ENCODE results near the gene SORCS2.

Gene SORCS2

DNA sequence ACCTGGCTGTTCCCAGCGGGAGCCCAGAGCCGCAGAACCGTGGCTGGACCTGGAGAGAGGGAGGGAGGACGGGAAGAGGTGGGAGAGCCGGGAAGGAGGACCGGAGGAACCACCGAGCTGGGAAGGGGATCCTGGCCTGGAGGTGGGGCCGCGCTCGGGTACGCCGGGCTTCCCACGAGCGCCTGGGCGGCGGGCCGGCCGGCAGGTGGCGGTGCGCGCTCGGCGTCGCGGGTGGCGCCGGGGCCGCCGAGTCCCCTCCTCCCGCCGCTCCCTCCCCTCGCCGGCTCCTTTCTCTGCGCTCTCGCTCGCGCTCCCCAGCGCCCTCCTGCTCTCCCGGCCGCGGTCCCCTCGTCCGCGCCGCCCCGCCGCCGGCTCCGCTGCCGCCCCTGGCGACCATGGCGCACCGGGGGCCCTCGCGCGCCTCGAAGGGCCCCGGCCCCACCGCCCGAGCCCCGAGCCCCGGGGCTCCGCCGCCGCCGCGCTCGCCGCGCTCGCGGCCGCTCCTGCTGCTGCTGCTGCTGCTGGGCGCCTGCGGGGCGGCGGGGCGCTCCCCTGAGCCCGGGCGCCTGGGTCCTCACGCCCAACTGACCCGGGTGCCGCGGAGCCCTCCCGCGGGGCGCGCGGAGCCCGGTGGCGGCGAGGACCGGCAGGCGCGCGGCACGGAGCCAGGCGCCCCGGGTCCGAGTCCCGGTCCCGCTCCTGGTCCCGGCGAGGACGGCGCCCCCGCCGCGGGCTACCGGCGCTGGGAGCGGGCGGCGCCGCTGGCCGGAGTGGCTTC lies at the start of gene SORCS2:
TSS of gene SORCS2 (plus strand) at position 287 of the 778 bp plus-strand sequence.
- no peak for DNase-seq

DNA sequence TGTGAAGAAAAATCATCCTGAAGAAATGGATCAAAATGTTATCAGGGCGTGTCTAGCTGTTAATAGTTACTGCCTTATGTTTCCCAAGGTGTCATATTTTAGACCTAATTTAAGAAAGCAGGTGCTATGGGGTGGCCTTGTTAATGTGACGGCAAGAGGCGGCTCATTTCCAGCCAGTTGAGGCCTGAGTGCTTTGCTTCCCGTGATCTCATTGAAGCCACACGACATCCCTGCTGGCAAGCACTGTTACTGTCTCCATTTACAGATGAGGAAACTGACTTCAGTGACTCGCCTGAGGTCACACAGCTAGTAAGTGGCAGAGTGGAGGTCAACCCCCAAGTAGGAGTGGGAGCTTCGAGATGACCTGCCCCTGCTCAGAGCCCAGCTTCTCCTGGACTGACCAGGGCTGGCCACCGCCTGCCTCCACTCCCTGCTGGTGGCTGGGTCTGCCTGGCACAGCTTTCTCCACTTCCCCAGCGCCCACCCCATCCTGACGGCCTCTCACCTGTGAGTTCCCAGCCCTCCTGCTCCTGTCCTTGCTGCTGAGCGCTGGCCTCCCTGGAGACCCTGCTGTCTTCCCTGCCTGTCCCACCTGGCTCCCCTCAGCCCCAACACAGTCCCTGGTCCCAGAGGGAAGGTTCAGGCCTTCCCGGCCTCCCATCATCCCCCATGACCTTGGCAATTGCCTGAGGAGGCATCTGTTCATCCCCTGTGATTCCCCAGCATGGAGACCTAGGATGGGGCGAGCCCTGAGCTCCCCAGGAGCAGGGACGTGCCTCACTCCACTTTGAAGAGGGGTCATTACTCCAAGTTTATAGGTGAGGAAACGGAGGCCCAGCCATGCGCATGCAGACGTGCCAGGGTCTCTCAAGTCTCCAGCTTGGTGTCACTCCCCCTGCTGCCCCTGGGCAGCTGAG lies 47.7 kb upstream of the SORCS2 start:
- no peak for DNase-seq

DNA sequence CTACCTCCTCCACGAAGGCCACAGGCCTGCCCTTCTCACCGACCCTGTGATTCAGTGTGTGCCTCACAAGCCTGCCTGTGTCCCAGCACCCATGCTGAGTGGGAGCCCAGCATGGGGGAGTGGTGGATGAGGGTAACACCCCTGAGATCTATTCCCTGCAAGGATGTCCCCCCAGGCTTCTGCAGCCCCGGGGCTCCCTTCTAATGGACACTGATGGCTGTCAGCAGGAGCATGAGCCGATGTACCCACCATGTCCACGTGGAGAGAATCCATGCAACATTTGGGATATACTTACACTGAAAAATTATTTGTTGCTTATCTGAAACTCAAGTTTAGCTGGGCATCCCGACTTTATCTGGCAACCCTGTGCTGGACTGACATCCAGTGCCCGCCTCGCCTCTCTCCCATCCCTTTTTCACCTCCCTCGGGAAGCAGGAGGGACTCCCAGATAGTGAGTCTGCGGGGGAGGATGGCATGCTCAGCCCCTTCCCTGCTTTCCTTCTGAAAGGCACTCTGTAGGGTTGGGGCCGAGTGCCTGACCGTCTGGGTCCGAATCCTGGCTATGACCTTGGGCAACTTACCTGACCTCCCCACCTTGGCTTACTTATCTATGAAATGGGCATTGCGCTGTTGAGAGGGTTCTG lies 46.9 kb upstream of the SORCS2 start:
- no peak for DNase-seq

DNA sequence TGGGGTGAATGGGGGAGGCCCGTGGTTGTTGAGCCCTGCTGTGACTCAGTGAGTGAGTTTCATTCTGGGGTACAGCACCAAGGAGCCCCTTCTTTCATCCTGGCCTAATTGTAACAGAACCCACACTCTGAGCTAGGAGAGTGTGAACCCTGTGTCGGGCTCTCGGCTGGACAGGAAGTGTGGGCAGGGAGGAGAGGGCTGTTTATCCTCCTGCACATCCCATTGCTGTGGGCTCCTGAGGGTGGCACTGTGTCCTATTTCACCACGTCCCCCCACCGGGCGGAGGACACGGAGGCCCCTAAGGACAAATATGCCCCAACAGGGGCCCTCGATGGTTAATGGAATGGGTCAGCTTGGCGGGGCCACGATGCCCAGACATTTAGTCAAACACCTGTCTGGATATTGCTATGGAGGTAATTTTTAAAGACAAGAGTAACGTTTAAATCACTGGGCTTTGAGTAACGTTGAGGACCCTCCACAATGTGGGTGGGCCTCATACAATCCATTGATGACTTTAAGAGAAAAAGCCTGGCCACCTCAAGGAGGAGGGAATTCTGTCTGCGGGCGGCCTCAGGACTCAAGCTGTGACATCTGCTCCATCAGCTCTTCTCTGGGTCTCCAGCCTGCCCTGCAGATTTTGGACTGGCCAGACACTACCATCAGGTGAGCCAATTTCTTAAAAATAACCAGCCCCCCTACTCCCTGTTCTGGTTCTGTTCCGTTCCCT lies 46.1 kb upstream of the SORCS2 start:
- DNase-seq: no peak

DNA sequence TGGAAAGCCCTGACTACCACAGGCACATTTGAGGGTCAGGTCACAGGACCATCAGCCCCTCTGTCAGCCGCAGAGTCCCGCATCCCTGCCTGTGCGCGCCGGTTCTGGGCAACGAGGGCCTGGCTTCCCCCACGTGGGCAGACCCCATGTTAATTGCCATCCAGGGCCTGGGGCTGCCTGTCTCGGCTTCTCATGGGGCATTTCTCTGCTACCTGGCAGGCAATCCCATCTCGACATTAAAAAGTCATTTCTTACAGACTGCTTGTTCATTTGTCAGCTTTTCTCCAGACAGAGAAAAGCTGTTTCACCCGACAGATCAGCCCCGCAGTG lies 45.6 kb upstream of the SORCS2 start:
- no peak for DNase-seq

DNA sequence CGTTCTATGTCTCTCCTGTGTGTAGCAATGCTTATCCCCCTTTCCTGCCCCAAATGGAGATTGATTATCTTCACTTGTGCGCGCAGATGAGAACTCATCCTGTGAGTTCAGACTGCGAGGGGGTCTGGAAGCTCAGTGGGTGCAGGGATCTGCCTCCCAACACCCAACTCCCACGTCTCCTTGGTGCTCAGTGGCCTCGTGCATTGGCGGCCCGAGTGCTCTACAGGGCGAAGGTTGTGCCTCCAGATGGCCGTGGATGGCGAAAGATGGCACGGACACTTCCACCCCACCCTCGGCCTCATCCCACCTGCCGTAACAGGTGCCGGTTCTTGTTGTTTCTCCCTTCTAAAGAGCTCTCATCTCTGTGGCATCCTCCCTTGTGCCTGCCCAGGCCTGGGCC lies 45.1 kb upstream of the SORCS2 start:
- DNase-seq: no peak

DNA sequence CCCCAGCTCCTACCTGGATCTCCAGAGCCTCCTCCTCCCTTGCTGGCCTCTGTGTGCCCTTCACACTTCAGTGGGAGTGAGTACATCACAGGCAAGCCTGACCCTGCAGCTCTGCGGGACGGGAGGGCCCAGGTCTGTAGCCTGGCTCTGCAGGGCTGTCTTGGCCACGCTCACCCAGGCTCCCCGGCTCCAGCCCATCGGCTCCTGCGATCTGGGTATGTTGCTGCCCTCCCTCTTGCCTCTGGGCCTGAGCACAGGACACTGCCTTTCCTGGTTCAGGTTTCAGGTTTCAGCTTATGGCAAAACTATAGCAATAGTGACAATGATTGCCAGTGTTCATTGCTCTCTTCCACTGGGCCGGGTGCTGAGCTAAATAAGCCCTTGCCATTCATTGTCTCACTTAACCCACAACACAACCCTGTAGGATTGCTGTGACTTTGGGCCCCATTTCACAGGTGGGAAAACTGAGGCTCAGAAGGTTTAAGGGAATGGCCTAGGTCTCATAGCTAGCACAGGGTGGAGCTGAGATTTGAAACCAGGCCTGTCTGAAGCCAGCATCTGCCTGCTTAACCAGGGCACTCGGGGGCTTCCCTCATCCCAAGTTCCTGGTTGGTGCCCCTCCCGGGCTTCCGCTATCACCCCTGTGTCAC lies 44.6 kb upstream of the SORCS2 start:
- no peak for DNase-seq

DNA sequence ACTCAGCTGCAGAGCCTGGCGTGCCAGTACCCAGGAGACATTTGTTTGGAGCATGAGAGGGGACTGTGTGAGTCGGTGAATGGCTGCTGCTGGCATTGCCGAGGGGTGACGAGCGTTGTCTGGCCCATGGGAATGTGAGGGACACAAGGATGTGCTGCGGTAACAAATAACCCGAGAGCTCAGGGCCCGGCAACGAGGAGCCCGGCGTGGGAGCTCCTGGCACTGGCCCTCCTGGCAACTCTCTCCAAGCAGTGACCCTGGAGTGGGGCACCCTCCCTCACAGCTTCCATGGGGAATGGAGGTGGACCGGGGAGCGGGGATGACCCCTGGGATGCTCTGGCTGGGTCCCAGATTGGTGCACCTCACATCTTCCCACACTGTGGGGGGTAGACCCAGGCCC lies 44.0 kb upstream of the SORCS2 start:
- no peak for DNase-seq

DNA sequence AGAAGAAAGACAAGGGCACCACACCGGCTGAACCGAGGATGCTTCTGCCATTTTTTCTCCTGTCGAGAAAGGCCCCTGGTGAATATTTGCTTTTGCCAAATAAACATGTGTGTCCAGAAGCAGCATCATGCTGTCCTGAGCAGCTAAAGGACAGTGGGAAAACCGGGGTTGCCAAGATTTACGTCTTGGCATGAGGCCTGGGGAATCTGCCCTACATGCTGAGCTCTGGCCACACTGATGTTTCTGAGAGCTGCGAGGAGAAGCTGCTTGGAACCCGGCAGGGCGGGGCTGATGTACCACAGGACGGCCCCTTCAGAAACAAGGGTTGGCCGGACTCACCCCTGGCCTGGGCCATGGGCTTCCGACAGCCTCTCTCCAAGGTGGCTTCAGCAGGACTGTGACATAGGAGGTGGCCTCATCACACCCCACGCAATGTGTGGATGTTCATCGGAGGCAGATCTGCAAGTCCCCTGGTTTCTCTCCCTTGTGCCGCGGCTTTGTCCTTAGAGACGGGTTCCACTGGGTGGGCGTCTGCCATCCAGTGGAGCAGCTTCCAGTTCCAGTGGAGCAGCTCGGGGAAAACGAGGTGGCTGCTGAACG lies 42.2 kb upstream of the SORCS2 start:
- DNase-seq: no peak

DNA sequence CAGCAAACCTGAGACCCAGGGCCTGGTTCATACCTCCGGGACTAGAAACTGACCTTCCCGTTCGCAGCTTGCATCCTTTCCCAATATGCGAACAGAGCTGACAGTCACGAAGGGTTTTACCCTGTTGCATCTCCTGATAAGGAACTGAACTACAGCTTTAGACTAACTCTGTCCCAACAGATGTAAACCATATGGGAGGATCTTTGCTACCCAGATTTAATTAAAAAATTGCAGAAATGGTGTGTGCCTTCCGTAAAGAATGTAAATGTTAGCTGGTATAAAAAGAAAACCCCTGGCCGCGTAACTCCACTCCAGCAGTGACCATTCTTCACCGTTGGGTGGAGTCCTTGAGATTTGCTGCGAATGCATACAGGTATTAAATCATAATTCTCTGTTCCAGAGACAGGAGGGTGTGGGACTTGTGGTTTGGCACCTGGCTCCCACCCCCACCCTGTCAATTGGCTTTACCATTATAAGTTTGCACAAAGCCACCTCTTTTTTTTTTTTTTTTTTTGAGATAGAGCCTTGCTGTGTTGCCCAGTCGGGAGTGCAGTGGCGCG lies 40.6 kb upstream of the SORCS2 start:
- peak; percentile 39 for DNase-seq

DNA sequence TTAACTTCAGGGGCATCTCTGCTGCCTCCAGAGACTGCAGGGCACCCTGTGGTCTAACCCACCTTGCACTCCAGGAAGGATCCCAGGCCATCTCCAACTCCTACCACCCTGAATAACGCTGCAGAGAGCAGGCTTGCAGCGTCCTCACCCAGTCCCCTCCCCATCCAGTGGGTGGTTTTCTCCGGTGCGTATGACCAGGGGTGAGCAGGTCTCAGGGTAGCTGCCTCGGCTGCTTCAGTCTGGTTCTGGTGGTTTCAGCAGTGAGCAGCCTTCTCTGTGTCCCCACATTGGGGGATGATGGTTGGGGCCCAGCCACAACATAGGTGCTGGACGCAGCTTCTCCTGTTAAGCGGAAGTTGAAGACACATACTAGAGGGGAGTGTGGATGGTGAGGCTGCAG lies 38.6 kb upstream of the SORCS2 start:
- no peak for DNase-seq

DNA sequence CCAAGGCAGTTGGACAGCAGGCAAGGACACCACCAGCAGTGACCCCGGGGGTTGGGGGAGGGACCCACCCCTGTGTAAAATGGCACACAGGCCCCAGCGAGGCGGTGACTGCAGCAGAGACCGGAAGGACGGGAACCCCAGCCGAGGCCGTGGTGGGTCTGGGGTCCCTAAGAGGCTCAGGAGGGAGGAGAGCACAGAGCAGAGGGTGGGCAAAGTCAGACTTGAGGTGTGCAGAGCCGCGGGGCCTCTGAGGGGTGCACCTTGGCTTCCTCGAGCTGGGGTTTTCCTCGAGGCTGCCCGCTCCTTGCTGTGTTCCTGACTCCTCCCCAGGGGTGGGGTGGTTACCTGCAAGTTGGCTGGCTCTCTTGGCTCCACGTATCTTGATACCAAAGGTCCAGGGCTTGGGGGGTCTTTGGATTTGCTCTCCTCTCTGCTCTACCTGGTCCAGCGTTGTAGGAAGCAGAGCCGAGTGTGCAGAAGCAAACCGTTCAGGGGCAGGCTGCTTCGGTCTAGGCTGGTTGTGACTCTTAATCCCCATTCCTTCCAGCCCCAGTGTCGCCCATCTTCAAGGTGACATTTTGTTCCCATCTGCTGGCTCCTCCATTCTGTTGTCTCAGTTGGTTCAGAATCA lies 37.9 kb upstream of the SORCS2 start:
- no peak for DNase-seq

DNA sequence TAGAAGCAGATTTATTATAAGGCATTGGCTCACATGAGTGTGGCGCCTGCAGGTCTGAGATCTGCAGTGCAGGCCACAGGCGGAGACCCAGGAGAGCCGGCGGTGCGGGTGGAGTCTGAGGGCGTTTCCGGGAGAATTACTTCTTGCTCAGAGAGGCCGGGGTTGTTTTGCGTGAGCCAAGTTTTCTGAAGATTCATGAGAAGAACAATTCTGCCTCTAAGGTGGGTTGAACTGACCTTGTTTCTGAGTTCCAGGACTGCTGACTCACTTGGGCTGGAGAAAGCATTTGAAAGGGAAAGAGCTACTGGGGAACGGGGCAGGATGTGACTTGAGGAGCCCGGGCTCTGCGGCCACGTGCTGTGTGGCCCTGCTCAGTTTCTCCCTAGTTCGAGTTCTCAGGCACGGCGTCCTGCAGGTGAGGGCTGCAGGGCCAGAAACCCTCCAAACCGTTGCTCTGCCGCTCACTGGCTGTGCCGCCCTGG lies 36.7 kb upstream of the SORCS2 start:
- DNase-seq: no peak

DNA sequence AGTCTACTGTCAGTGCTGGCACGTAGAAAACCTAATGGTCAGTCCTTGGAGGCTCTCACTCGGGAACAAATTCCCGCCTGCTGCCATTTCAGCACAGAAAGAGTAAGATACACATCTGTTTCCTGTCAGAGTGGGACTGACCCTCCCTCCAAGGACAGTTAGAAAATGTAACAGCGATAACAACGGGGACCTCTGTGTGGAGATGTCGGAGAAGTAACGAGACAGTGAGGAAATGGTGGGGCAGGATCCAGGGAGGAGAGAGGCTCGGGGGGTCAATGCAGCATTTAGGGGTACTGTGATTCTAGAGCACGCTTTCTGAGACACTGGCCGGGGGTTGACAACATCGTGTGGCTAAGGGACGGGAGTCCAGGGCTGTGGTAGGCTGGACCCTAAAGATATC lies 36.0 kb upstream of the SORCS2 start:
- DNase-seq: no peak

DNA sequence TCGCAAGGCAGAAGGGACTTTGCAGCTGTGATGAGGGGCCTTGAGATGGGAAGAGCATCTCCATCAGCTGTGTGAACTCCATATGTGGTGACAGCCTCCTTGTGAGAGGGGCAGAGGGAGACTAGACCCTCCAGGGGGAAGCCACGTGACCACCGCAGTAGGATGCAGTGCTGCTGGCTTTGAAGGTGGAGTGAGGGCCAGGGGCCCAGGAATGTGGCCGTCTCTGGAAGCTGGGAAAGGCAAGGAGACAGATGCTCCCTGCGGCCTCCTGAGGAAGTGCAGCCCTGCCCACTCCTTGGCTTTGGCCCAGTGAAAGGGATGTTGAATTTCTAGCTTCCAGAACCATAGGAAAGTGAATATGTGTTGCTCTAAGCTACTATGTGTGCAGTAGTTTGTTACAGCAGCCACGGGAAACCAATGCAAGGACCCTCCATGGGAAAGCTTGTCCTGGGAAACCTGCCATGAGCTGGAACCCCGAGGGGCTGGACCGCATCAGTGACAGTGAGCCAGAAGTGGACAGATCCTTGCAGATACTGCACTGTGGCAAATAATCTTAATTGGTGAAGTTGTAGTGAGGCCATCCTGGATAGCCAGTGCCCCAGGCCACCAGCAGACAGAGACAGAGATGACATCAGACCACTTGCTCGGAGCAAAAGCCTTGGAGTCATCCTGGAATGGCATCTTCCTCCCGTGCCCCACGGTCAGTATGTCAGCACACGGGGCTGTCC lies 35.4 kb upstream of the SORCS2 start:
- DNase-seq: no peak

DNA sequence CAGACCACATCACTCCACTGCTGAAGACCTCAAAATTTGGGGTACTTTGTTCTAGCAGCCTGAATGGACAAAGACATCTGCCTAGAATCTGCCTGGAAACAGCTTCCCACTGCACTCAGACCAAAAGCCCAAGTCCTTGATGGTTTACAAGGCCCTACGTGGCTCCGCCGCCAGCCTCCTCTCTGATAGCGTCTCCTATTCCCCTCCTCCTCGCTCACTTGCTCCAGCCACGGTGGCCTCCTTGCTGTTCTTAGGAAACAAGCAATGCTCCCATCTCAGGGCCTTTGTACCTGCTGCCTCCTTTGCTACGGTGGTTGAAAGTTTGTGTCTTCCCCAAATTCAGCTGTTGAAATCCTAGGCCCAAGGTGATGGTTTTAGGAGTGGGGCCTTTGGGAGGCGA lies 34.7 kb upstream of the SORCS2 start:
- DNase-seq: no peak

DNA sequence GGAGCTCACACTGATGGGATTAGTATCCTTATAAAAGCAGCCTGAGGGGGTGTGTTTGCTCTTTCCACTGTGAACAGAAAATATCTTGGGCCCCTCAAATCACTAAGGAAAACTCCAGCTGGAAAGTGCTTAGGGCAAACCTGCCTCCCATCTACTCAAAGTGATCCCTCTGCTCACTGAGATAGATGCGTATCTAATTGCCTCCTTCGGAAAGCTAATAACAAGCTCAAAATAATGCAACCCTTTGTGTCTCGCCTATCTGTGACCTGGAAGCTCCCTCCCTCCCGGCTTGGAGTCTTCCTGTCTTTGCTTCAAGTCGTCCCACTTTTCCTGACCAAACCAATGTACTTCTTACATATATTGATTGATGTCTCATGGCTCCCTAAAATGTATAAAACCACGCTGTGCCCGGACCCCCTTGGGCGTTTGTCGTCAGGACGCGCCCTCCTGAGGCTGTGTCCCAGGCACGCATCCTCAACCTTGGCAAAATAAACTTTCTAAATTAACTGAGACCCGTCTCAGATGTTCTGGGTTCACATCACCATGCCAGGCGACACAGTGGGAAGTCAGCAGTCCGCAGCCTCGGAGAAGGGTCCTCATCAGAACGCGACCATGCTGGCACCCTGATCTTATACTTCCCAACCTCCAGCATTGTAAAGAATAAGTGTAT lies 34.1 kb upstream of the SORCS2 start:
- DNase-seq: no peak

DNA sequence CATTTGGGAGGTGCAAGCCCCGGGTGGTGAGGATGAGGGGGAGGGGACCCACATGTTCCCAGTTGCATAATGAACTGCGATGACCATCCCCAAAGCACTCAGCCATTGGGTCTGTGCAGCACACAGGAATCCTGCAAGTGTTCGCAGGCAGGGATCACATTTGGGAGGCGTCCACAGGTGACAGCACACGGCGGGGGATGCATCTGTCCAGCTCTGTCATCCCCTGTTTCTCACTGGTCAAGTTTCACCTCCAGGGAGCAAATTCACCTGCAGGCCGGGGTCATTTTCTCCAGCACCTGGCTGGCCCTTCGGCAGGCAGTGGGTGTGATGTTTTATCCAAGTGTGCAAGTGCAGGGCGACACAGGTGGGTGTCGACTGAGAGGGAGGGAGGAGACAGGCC lies 33.3 kb upstream of the SORCS2 start:
- DNase-seq: no peak

DNA sequence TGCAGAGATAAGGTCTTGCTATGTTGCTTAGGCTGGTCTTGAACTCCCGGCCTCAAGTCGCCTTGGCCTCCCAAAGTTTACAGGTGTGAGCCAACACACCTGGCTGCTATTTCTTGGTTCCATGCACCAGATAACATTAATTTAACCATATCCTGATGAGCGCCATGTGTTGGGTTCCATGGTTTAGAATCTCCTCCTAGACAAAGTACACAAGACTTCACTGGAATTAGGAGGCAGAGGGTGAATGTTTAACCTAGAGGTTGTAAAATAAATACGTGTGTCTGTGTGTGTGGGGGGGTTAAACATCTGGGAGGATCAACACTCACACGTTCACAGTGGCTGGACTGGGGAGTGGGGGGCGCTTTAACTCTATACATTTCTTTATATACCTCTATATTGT lies 32.4 kb upstream of the SORCS2 start:
- DNase-seq: no peak

DNA sequence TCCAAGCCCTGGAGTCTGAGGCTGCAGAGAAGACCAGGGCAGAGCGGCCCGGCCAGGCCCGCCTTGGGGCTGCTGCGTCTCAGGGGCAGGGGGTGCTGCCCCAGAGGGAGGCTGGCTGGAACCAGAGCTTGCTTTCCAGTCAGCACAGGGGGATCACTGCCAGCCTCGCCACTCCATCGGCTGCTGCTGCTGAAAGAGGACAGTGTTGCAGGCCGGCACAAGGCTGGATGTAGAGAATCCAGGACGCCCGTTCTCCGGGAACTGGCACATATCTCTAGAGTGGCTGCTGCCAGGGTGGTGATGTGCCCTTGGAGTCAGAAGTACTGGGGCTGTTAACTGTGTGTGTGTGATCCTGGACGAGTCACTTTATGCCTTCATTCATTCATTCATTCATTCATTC lies 31.9 kb upstream of the SORCS2 start:
- DNase-seq: no peak

All from NK-92 treated with Interleukin-12 subunit alpha and Interleukin-12 subunit beta, amount 100 ng/mL, for 24 hours (cell line).